Measurements from ENCODE around the gene CCDC138. TPM values are rescaled to one million over a fixed set of nuclear protein-coding genes. Genes with fewer than 3 reads are reported as not detected.
"Not testable (repeated sequence)": the region's sequence is repeated elsewhere in the genome, so short reads cannot be mapped to it uniquely, and the experiment has no call there.

The CCDC138 gene
- 1 to 10 TPM; 2.1 to 2.7 (median 2.5) TPM for total RNA-seq
- polyA plus RNA-seq: 0.86 TPM
- long read RNA-seq, donor 1, partial matches to known transcripts: 0 of 1 reads
- long read RNA-seq, donor 1, other reads (novel, unspliced or antisense): 1 of 1 reads
- long read RNA-seq, donor 2, partial matches to known transcripts: 2 of 4 reads
- long read RNA-seq, donor 2, other reads (novel, unspliced or antisense): 1 of 4 reads
- long read RNA-seq, donor 3, partial matches to known transcripts: 0 of 2 reads
- long read RNA-seq, donor 3, other reads (novel, unspliced or antisense): 2 of 2 reads
- long read RNA-seq, donor 4: 0 reads

GRCh38 chr2:108786354-108787215, at the start of gene CCDC138:
Gene CCDC138 (plus strand): TSS chr2:108786771. CDS start chr2:108786823, 52 bp downstream.
- Histone ChIP-seq H3K27me3 (ENCODE audit: control insufficient read depth, insufficient read depth) (no peaks in the 10 kb centered on the region), H3K4me1 (ENCODE audit: control insufficient read depth, insufficient read depth, low read length) (no peaks in the 10 kb centered on the region), H3K4me3 (ENCODE audit: low read length) (peak within 1 kb of the TSS; percentile 71), H3K27ac (ENCODE audit: low read length) (no peak within 1 kb of the TSS), H3K9me3 (ENCODE audit: control insufficient read depth, low read length) (no peaks in the 10 kb centered on the region)
- intact Hi-C loops (cut with DNase I): no loop called here
- peak; percentile 99 for ATAC-seq
- DNase-seq: peak; percentile 90 to 96 (median 95)
- WGBS: under 1% methylated on average over 78 of the region's 78 CpGs

GRCh38 chr2:108757973-108758372, 28.6 kb upstream of the CCDC138 start:
- H3K4me3 ChIP-seq (ENCODE audit: low read length); ATAC-seq; H3K9me3 ChIP-seq (ENCODE audit: control insufficient read depth, low read length); intact Hi-C loops (cut with DNase I); H3K27me3 ChIP-seq (ENCODE audit: control insufficient read depth, insufficient read depth); H3K4me1 ChIP-seq (ENCODE audit: control insufficient read depth, insufficient read depth, low read length); H3K27ac ChIP-seq (ENCODE audit: low read length): not testable (repeated sequence)
- peak in 1 of 3 donors; percentile 9 for DNase-seq
- 96% methylated on average over 9 of the region's 9 CpGs for WGBS

GRCh38 chr2:108762618-108763017, 24.0 kb upstream of the CCDC138 start:
- H3K9me3 ChIP-seq (ENCODE audit: control insufficient read depth, low read length); H3K4me1 ChIP-seq (ENCODE audit: control insufficient read depth, insufficient read depth, low read length); intact Hi-C loops (cut with DNase I); DNase-seq; H3K27ac ChIP-seq (ENCODE audit: low read length); H3K4me3 ChIP-seq (ENCODE audit: low read length); H3K27me3 ChIP-seq (ENCODE audit: control insufficient read depth, insufficient read depth); ATAC-seq: not testable (repeated sequence)

GRCh38 chr2:108766671-108767070, 19.9 kb upstream of the CCDC138 start:
- intact Hi-C loops (cut with DNase I); ATAC-seq; DNase-seq; H3K4me1 ChIP-seq (ENCODE audit: control insufficient read depth, insufficient read depth, low read length); H3K4me3 ChIP-seq (ENCODE audit: low read length); H3K9me3 ChIP-seq (ENCODE audit: control insufficient read depth, low read length); H3K27me3 ChIP-seq (ENCODE audit: control insufficient read depth, insufficient read depth); H3K27ac ChIP-seq (ENCODE audit: low read length): not testable (repeated sequence)
- 91% methylated on average over 5 of the region's 5 CpGs for WGBS

GRCh38 chr2:108767859-108768258, 18.7 kb upstream of the CCDC138 start:
- intact Hi-C loops (cut with DNase I): not testable (repeated sequence)

GRCh38 chr2:108776475-108776874, 10.1 kb upstream of the CCDC138 start:
- H3K9me3 ChIP-seq (ENCODE audit: control insufficient read depth, low read length): no peaks in the 10 kb centered on the region
- 88% methylated on average over 3 of the region's 3 CpGs for WGBS
- no peak for DNase-seq
- H3K4me3 ChIP-seq (ENCODE audit: low read length): no peak overlapping the region
- no peak overlapping the region for H3K27ac ChIP-seq (ENCODE audit: low read length)
- ATAC-seq: no peak
- intact Hi-C loops (cut with DNase I): no loop called here
- no peaks in the 10 kb centered on the region for H3K4me1 ChIP-seq (ENCODE audit: control insufficient read depth, insufficient read depth, low read length)
- no peaks in the 10 kb centered on the region for H3K27me3 ChIP-seq (ENCODE audit: control insufficient read depth, insufficient read depth)

More at GRCh38 chr2:108767859-108768258, 18.7 kb upstream of the CCDC138 start:
- not testable (repeated sequence) for H3K9me3 ChIP-seq (ENCODE audit: control insufficient read depth, low read length); H3K27me3 ChIP-seq (ENCODE audit: control insufficient read depth, insufficient read depth); H3K4me1 ChIP-seq (ENCODE audit: control insufficient read depth, insufficient read depth, low read length); H3K4me3 ChIP-seq (ENCODE audit: low read length); ATAC-seq; H3K27ac ChIP-seq (ENCODE audit: low read length); DNase-seq
- 92% methylated on average over 1 of the region's 2 CpGs for WGBS

GRCh38 chr2:108778857-108779256, 7.7 kb upstream of the CCDC138 start:
- no peaks in the 10 kb centered on the region for H3K4me1 ChIP-seq (ENCODE audit: control insufficient read depth, insufficient read depth, low read length)
- 73% methylated on average over 2 of the region's 2 CpGs for WGBS
- no peaks in the 10 kb centered on the region for H3K9me3 ChIP-seq (ENCODE audit: control insufficient read depth, low read length)
- intact Hi-C loops (cut with DNase I): no loop called here
- no peaks in the 10 kb centered on the region for H3K27me3 ChIP-seq (ENCODE audit: control insufficient read depth, insufficient read depth)
- ATAC-seq (no peak), DNase-seq (no peak)
- no peak overlapping the region for H3K4me3 ChIP-seq (ENCODE audit: low read length)
- H3K27ac ChIP-seq (ENCODE audit: low read length): no peak overlapping the region

GRCh38 chr2:108786008-108786353, 590 bp upstream of the CCDC138 start:
- no peaks in the 10 kb centered on the region for H3K4me1 ChIP-seq (ENCODE audit: control insufficient read depth, insufficient read depth, low read length)
- WGBS: 0% methylated on average over 1 of the region's 1 CpG
- DNase-seq (no peak), ATAC-seq (no peak)
- H3K27me3 ChIP-seq (ENCODE audit: control insufficient read depth, insufficient read depth): no peaks in the 10 kb centered on the region
- no peaks in the 10 kb centered on the region for H3K9me3 ChIP-seq (ENCODE audit: control insufficient read depth, low read length)
- peak overlapping the region; percentile 71 for H3K4me3 ChIP-seq (ENCODE audit: low read length)
- no peak overlapping the region for H3K27ac ChIP-seq (ENCODE audit: low read length)
- intact Hi-C loops (cut with DNase I): no loop called here

- DNase-seq (no peak), ATAC-seq (no peak)
- Histone ChIP-seq H3K27me3 (ENCODE audit: control insufficient read depth, insufficient read depth) (no peaks in the 10 kb centered on the region), H3K4me3 (ENCODE audit: low read length) (peak overlapping the region; percentile 71), H3K4me1 (ENCODE audit: control insufficient read depth, insufficient read depth, low read length) (no peaks in the 10 kb centered on the region), H3K27ac (ENCODE audit: low read length) (no peak overlapping the region), H3K9me3 (ENCODE audit: control insufficient read depth, low read length) (no peaks in the 10 kb centered on the region)
- intact Hi-C loops (cut with DNase I): no loop called here
- 3% methylated on average over 6 of the region's 6 CpGs for WGBS
Measured at GRCh38 chr2:108787216-108787541, 608 bp downstream of the CCDC138 start.

GRCh38 chr2:108803045-108803736, 16.6 kb downstream of the CCDC138 start:
- intact Hi-C loops (cut with DNase I): no loop called here
- Histone ChIP-seq H3K27me3 (ENCODE audit: control insufficient read depth, insufficient read depth) (no peaks in the 10 kb centered on the region), H3K4me3 (ENCODE audit: low read length) (no peak overlapping the region), H3K9me3 (ENCODE audit: control insufficient read depth, low read length) (no peaks in the 10 kb centered on the region), H3K4me1 (ENCODE audit: control insufficient read depth, insufficient read depth, low read length) (no peaks in the 10 kb centered on the region), H3K27ac (ENCODE audit: low read length) (no peak overlapping the region)
- ATAC-seq: no peak
- no peak for DNase-seq
- 94% methylated on average over 7 of the region's 7 CpGs for WGBS

- Histone ChIP-seq H3K4me3 (ENCODE audit: low read length) (no peak overlapping the region), H3K27me3 (ENCODE audit: control insufficient read depth, insufficient read depth) (no peaks in the 10 kb centered on the region), H3K27ac (ENCODE audit: low read length) (no peak overlapping the region), H3K4me1 (ENCODE audit: control insufficient read depth, insufficient read depth, low read length) (no peaks in the 10 kb centered on the region), H3K9me3 (ENCODE audit: control insufficient read depth, low read length) (no peaks in the 10 kb centered on the region)
- intact Hi-C loops (cut with DNase I): no loop called here
- WGBS: 92% methylated on average over 1 of the region's 1 CpG
- DNase-seq (no peak), ATAC-seq (no peak)
Measured at GRCh38 chr2:108805032-108805431, 18.5 kb downstream of the CCDC138 start.

Data from right cardiac atrium (tissue), 5 donors.